HepG2 (cell line): ENCODE data around the gene SLC39A1. TPM values are rescaled to one million over a fixed set of nuclear protein-coding genes. Genes with fewer than 3 reads are reported as not detected.
A peak's percentile ranks its signal among the peaks of the same experiment; 100 is the strongest.

Experiments
- AFF4 ChIP-seq: sonication (generic); formaldehyde crosslinking; IDR thresholded peaks from 2 replicates; pipeline ENCODE4 v1.4.0; 2020; ENCODE audit warnings: missing genetic modification reagents
- GMEB2 ChIP-seq: IDR thresholded peaks from 2 replicates; pipeline ENCODE4 v1.6.1; 2016; ENCODE audit warnings: missing biosample characterization, missing genetic modification reagents, low read depth
- KLF9 ChIP-seq: IDR thresholded peaks from 2 replicates; pipeline ENCODE4 v1.6.1; 2016; ENCODE audit warnings: low read depth
- NFYB ChIP-seq: sonication (generic); formaldehyde crosslinking; IDR thresholded peaks from 2 replicates; pipeline ENCODE4 v1.4.0; 2020; ENCODE audit warnings: missing genetic modification reagents
- SNAI1 ChIP-seq: sonication (generic); formaldehyde crosslinking; IDR thresholded peaks from 2 replicates; pipeline ENCODE4 v1.5.0; 2020; ENCODE audit warnings: mild to moderate bottlenecking, missing genetic modification reagents, borderline replicate concordance
- SP2 ChIP-seq: sonication (generic); formaldehyde crosslinking; IDR thresholded peaks from 2 replicates; pipeline ENCODE4 v1.5.1; 2020; ENCODE audit warnings: mild to moderate bottlenecking, missing genetic modification reagents
- SP4 ChIP-seq: sonication (generic); formaldehyde crosslinking; IDR thresholded peaks from 2 replicates; pipeline ENCODE4 v1.8.1; 2023; ENCODE audit warnings: mild to moderate bottlenecking, missing genetic modification reagents
- ZNF670 ChIP-seq: sonication (generic); formaldehyde crosslinking; IDR thresholded peaks from 2 replicates; pipeline ENCODE4 v1.8.0; 2022; ENCODE audit warnings: mild to moderate bottlenecking, missing genetic modification reagents, borderline replicate concordance
- ZNF841 ChIP-seq: sonication (generic); formaldehyde crosslinking; IDR thresholded peaks from 2 replicates; pipeline ENCODE4 v1.8.1; 2023; ENCODE audit warnings: missing genetic modification reagents, borderline replicate concordance
- polyA plus RNA-seq, 8 experiments: library from polyadenylated mRNA; depleted of rRNA in 3 of 8; stranded (reverse) in 7 of 8; unstranded in 1 of 8; fragments of >200 nt; fragmentation: Illumina TruSeq in 4 of 8; extraction: Trizol in 4 of 8; gene quantifications; 2 replicates each; pipeline versions ENCODE4 v1.2.1 to v1.2.3, GENCODE V29; 2011 to 2016; ENCODE audit warnings: low read depth in 4 of 8, missing spikeins in 1 of 8, mixed read lengths in 1 of 8; ENCODE audit not compliant: insufficient read depth in 1 of 8
- total RNA-seq, 5 experiments: library from RNA; depleted of rRNA; stranded (reverse); fragments of >200 nt; fragmentation: Illumina TruSeq; extraction: Trizol; gene quantifications; 2 replicates each; pipeline ENCODE4 v1.2.3, GENCODE V29; 2016; ENCODE audit warnings: low read depth in 1 of 5
- TF ChIP-seq, protein P1 (sequence below): sonication (generic); formaldehyde crosslinking; IDR thresholded peaks from 2 replicates; pipeline ENCODE4 v1.5.0; 2020; ENCODE audit warnings: mild to moderate bottlenecking, missing genetic modification reagents, borderline replicate concordance
- TF ChIP-seq, protein P2 (sequence below): sonication (generic); formaldehyde crosslinking; IDR thresholded peaks from 2 replicates; pipeline ENCODE4 v1.8.0; 2022; ENCODE audit warnings: mild to moderate bottlenecking, missing genetic modification reagents, borderline replicate concordance

The SLC39A1 gene
- total and polyA plus RNA-seq, 2 of the 13 experiments (the other 11 are each of a cell fraction or from before 2014, with no cell fraction given), result 71.2 to 78.4 TPM

- TF ChIP-seq, protein P1, sequence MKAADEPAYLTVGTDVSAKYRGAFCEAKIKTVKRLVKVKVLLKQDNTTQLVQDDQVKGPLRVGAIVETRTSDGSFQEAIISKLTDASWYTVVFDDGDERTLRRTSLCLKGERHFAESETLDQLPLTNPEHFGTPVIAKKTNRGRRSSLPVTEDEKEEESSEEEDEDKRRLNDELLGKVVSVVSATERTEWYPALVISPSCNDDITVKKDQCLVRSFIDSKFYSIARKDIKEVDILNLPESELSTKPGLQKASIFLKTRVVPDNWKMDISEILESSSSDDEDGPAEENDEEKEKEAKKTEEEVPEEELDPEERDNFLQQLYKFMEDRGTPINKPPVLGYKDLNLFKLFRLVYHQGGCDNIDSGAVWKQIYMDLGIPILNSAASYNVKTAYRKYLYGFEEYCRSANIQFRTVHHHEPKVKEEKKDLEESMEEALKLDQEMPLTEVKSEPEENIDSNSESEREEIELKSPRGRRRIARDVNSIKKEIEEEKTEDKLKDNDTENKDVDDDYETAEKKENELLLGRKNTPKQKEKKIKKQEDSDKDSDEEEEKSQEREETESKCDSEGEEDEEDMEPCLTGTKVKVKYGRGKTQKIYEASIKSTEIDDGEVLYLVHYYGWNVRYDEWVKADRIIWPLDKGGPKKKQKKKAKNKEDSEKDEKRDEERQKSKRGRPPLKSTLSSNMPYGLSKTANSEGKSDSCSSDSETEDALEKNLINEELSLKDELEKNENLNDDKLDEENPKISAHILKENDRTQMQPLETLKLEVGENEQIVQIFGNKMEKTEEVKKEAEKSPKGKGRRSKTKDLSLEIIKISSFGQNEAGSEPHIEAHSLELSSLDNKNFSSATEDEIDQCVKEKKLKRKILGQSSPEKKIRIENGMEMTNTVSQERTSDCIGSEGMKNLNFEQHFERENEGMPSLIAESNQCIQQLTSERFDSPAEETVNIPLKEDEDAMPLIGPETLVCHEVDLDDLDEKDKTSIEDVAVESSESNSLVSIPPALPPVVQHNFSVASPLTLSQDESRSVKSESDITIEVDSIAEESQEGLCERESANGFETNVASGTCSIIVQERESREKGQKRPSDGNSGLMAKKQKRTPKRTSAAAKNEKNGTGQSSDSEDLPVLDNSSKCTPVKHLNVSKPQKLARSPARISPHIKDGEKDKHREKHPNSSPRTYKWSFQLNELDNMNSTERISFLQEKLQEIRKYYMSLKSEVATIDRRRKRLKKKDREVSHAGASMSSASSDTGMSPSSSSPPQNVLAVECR, result peak; percentile 84
- TF ChIP-seq AFF4 (CRISPR knock-in tag), result no peak
- TF ChIP-seq SP2 (CRISPR knock-in tag), result peak; percentile 96
- no peak for TF ChIP-seq GMEB2 (CRISPR knock-in tag)
- TF ChIP-seq SP4 (CRISPR knock-in tag), result peak; percentile 91
- TF ChIP-seq KLF9 (CRISPR knock-in tag), result 0 out of 2 replicates have a peak, but pooled peaks have one; percentile 39
- TF ChIP-seq NFYB, result peak; percentile 96
- peak; percentile 63; the same call in 1 of the 2 replicates for TF ChIP-seq ZNF670 (CRISPR knock-in tag)
- TF ChIP-seq ZNF841, result no peak
- TF ChIP-seq, protein P2, sequence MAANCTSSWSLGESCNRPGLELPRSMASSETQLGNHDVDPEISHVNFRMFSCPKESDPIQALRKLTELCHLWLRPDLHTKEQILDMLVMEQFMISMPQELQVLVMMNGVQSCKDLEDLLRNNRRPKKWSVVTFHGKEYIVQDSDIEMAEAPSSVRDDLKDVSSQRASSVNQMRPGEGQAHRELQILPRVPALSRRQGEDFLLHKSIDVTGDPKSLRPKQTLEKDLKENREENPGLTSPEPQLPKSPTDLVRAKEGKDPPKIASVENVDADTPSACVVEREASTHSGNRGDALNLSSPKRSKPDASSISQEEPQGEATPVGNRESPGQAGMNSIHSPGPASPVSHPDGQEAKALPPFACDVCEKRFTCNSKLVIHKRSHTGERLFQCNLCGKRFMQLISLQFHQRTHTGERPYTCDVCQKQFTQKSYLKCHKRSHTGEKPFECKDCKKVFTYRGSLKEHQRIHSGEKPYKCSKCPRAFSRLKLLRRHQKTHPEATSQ, result no peak
- TF ChIP-seq SNAI1 (CRISPR knock-in tag), result no peak
Observed at GRCh38 chr1:153922972-153923925, 40.1 kb downstream of the SLC39A1 start, which contains the start of gene GATAD2B (continued).
